ENCODE data around the gene EFCAB6. TPM values are rescaled to one million over a fixed set of nuclear protein-coding genes. Genes with fewer than 3 reads are reported as not detected.

The EFCAB6 gene
- total RNA-seq, 2 donors from 2014 or later, result 2.2 to 2.5 TPM

- Histone ChIP-seq H3K27me3 (replicated peaks; ENCODE audit: insufficient read depth) (no peaks in the 10 kb centered on the region), H3K27ac (no peak overlapping the region), H3K36me3 (no peaks in the 10 kb centered on the region), H3K9me3 (no peaks in the 10 kb centered on the region), H3K4me3 (no peak overlapping the region), H3K4me1 (ENCODE audit: control insufficient read depth in 1 of 2, low read depth in 2 of 2) (no peaks in the 10 kb centered on the region)
- ATAC-seq (ENCODE audit: insufficient number of reproducible peaks, low FRiP score, low read depth), result no peak
- no peak for DNase-seq (ENCODE audit: low spot score)
- no peak for TF ChIP-seq CTCF (IDR thresholded peaks at IDR 0.05)
Measured at GRCh38 chr22:43483669-43484068, 328.4 kb downstream of the EFCAB6 start.

- ATAC-seq (ENCODE audit: insufficient number of reproducible peaks, low FRiP score, low read depth) (no peak), DNase-seq (ENCODE audit: low spot score) (no peak)
- no peak for TF ChIP-seq CTCF (IDR thresholded peaks at IDR 0.05)
- Histone ChIP-seq H3K27ac (no peak overlapping the region), H3K27me3 (replicated peaks; ENCODE audit: insufficient read depth) (no peaks in the 10 kb centered on the region), H3K4me3 (no peak overlapping the region), H3K9me3 (no peaks in the 10 kb centered on the region), H3K4me1 (ENCODE audit: control insufficient read depth in 1 of 2, low read depth in 2 of 2) (no peaks in the 10 kb centered on the region), H3K36me3 (no peaks in the 10 kb centered on the region)
Measured at GRCh38 chr22:43483266-43483665, 328.8 kb downstream of the EFCAB6 start.

- TF ChIP-seq CTCF (IDR thresholded peaks at IDR 0.05), result no peak
Measured at GRCh38 chr22:43482318-43482625, 329.8 kb downstream of the EFCAB6 start.

GRCh38 chr22:43481568-43482317, 330.4 kb downstream of the EFCAB6 start:
- H3K4me3 ChIP-seq, result peak overlapping the region; percentile 44

More at GRCh38 chr22:43482318-43482625, 329.8 kb downstream of the EFCAB6 start:
- DNase-seq (ENCODE audit: low spot score), result no peak
- no peak overlapping the region for H3K4me3 ChIP-seq
- no peaks in the 10 kb centered on the region for H3K9me3 ChIP-seq
- no peaks in the 10 kb centered on the region for H3K27me3 ChIP-seq (replicated peaks; ENCODE audit: insufficient read depth)
- H3K27ac ChIP-seq, result no peak overlapping the region
- no peaks in the 10 kb centered on the region for H3K36me3 ChIP-seq
- ATAC-seq (ENCODE audit: insufficient number of reproducible peaks, low FRiP score, low read depth), result no peak
- no peaks in the 10 kb centered on the region for H3K4me1 ChIP-seq (ENCODE audit: control insufficient read depth in 1 of 2, low read depth in 2 of 2)

GRCh38 chr22:43479962-43480361, 332.1 kb downstream of the EFCAB6 start:
- Histone ChIP-seq H3K9me3 (no peaks in the 10 kb centered on the region), H3K4me3 (no peak overlapping the region), H3K27me3 (replicated peaks; ENCODE audit: insufficient read depth) (no peaks in the 10 kb centered on the region), H3K36me3 (no peaks in the 10 kb centered on the region), H3K4me1 (ENCODE audit: control insufficient read depth in 1 of 2, low read depth in 2 of 2) (no peaks in the 10 kb centered on the region), H3K27ac (no peak overlapping the region)
- ATAC-seq (ENCODE audit: insufficient number of reproducible peaks, low FRiP score, low read depth) (no peak), DNase-seq (ENCODE audit: low spot score) (no peak)
- no peak for TF ChIP-seq CTCF (IDR thresholded peaks at IDR 0.05)

More at GRCh38 chr22:43481568-43482317, 330.4 kb downstream of the EFCAB6 start:
- Histone ChIP-seq H3K4me1 (ENCODE audit: control insufficient read depth in 1 of 2, low read depth in 2 of 2) (no peaks in the 10 kb centered on the region), H3K27ac (no peak overlapping the region), H3K36me3 (no peaks in the 10 kb centered on the region), H3K9me3 (no peaks in the 10 kb centered on the region), H3K27me3 (replicated peaks; ENCODE audit: insufficient read depth) (no peaks in the 10 kb centered on the region)
- TF ChIP-seq CTCF (IDR thresholded peaks at IDR 0.05), result no peak
- ATAC-seq (ENCODE audit: insufficient number of reproducible peaks, low FRiP score, low read depth), result no peak
- no peak for DNase-seq (ENCODE audit: low spot score)
